HEK293T (cell line): Measurements from ENCODE around the gene ANKRD29.

Experiments
- CTCF ChIA-PET: fragments of 350-600 bp; formaldehyde crosslinking; extraction: SDS; loops from one replicate; lab custom pipeline; 2021; ENCODE audit warnings: antibody characterized with exemption, inconsistent platforms; lab: Yijun Ruan, JAX
- POLR2A ChIA-PET: fragments of 350-600 bp; formaldehyde crosslinking; extraction: SDS; loops from one replicate; lab custom pipeline; 2020; ENCODE audit warnings: antibody characterized with exemption, inconsistent platforms; lab: Yijun Ruan, JAX
- DNase-seq: peaks from one replicate; pipeline ENCODE4 v3.0.0; 2012; ENCODE audit warnings: mixed read lengths; ENCODE audit errors: extremely low spot score
- ARNT ChIP-seq: fragments of 450-650 bp; IDR thresholded peaks from 2 replicates; pipeline ENCODE4 v1.6.1; 2017; ENCODE audit warnings: mild to moderate bottlenecking
- BHLHE40 ChIP-seq: fragments of 450-650 bp; IDR thresholded peaks from 2 replicates; pipeline ENCODE4 v1.6.1; 2016; ENCODE audit warnings: mild to moderate bottlenecking, moderate library complexity, borderline replicate concordance
- CTBP1 ChIP-seq: fragments of 450-650 bp; IDR thresholded peaks from 2 replicates; pipeline ENCODE4 v1.6.1; 2016; ENCODE audit warnings: borderline replicate concordance
- ELF4 ChIP-seq: fragments of 450-650 bp; IDR thresholded peaks from 2 replicates; pipeline ENCODE4 v1.6.1; 2017; ENCODE audit warnings: antibody characterized with exemption
- FOXA1 ChIP-seq: fragments of 450-650 bp; IDR thresholded peaks from 2 replicates; pipeline ENCODE4 v1.6.1; 2016; ENCODE audit warnings: mild to moderate bottlenecking
- FOXK2 ChIP-seq: fragments of 450-650 bp; IDR thresholded peaks from 2 replicates; pipeline ENCODE4 v1.6.1; 2016; ENCODE audit warnings: mild to moderate bottlenecking
- FOXM1 ChIP-seq: fragments of 450-650 bp; IDR thresholded peaks from 2 replicates; pipeline ENCODE4 v1.6.1; 2017; ENCODE audit warnings: mild to moderate bottlenecking, borderline replicate concordance
- HDGF ChIP-seq: fragments of 450-650 bp; IDR thresholded peaks from 2 replicates; pipeline ENCODE4 v1.6.1; 2017; ENCODE audit warnings: antibody characterized with exemption, borderline replicate concordance
- L3MBTL2 ChIP-seq: fragments of 450-650 bp; conservative IDR thresholded peaks from 2 replicates; pipeline ENCODE4 v1.6.1; 2016; ENCODE audit warnings: mild to moderate bottlenecking
- LEF1 ChIP-seq: fragments of 450-650 bp; IDR thresholded peaks from 2 replicates; pipeline ENCODE4 v1.6.1; 2017; ENCODE audit warnings: mild to moderate bottlenecking, borderline replicate concordance
- NFRKB ChIP-seq: fragments of 450-650 bp; IDR thresholded peaks from 2 replicates; pipeline ENCODE4 v1.6.1; 2016; ENCODE audit warnings: mild to moderate bottlenecking, moderate library complexity
- PKNOX1 ChIP-seq: fragments of 450-650 bp; IDR thresholded peaks from 2 replicates; pipeline ENCODE4 v1.6.1; 2016
- SP1 ChIP-seq: fragments of 450-650 bp; IDR thresholded peaks from 2 replicates; pipeline ENCODE4 v1.6.1; 2017
- SUZ12 ChIP-seq: fragments of 450-650 bp; IDR thresholded peaks from 2 replicates; pipeline ENCODE4 v1.6.1; 2016; ENCODE audit warnings: mild to moderate bottlenecking
- TARDBP ChIP-seq: fragments of 450-650 bp; IDR thresholded peaks from 2 replicates; pipeline ENCODE4 v1.6.1; 2016
- ZNF384 ChIP-seq: fragments of 450-650 bp; IDR thresholded peaks from 2 replicates; pipeline ENCODE4 v1.6.1; 2016

ANKRD29 gene

GRCh38 chr18:23704806-23705205 lies 42.1 kb upstream of the ANKRD29 start:
- ChIA-PET CTCF (interaction anchor here (0.6 to 3.5 kb wide), 5 partner anchors 13 to 105 kb away, joined by 3 to 24 read pairs (median 9); no protein-coding TSS in a partner anchor), POLR2A (interaction anchor here (1.1 kb wide), 1 partner anchor 11 kb away, joined by 3 read pairs; no protein-coding TSS in a partner anchor)
- DNase-seq: no peak
- TF ChIP-seq FOXK2 (no peak), PKNOX1 (no peak), TARDBP (no peak), FOXA1 (no peak), LEF1 (no peak), L3MBTL2 (no peak), BHLHE40 (no peak), ZNF384 (no peak)

- ChIA-PET CTCF (interaction anchor here (0.6 to 3.5 kb wide), 10 partner anchors 9 to 188 kb away, joined by 3 to 24 read pairs (median 6); no protein-coding TSS in a partner anchor), POLR2A (interaction anchor here (1.1 kb wide), 1 partner anchor 12 kb away, joined by 3 read pairs; no protein-coding TSS in a partner anchor)
- DNase-seq: no peak
Measured at GRCh38 chr18:23703987-23704384, 41.3 kb upstream of the ANKRD29 start.

GRCh38 chr18:23703057-23703986 lies 40.6 kb upstream of the ANKRD29 start:
- POLR2A ChIA-PET: interaction anchor here (0.9 to 1.6 kb wide), 5 partner anchors 13 to 435 kb away, joined by 3 to 6 read pairs (median 3); partner anchors contain the start of gene CABYR

More at GRCh38 chr18:23703987-23704384, 41.3 kb upstream of the ANKRD29 start:
- TF ChIP-seq L3MBTL2 (no peak), ZNF384 (no peak), FOXK2 (no peak), LEF1 (no peak), ARNT (no peak), CTBP1 (no peak), PKNOX1 (no peak), FOXA1 (no peak), HDGF (no peak), SUZ12 (no peak), NFRKB (no peak), TARDBP (no peak)

DNA sequence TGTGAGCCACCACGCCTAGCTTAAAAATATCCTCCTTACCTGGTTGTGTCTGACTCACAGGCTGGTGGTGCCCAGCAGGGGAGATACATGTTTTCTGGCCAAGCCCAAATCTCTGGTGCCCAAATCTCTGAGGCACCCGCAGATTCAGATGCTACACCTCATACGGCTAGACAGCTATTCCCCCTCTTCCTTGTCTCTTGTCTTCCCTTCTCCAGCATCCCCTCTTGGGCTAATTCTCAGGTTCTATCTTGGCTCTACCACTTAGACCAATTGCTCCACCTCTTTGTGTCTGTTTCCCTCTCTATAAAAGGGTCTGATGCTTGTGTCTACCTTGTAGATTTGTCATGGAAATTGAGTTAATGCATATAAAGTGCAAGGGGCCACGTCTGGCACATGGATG lies 39.9 kb upstream of the ANKRD29 start:
- CTCF ChIA-PET: interaction anchor here (0.6 to 3.5 kb wide), 17 partner anchors 10 to 203 kb away, joined by 3 to 27 read pairs (median 5); no protein-coding TSS in a partner anchor
- DNase-seq: no peak
- TF ChIP-seq PKNOX1 (no peak), SUZ12 (no peak), ARNT (no peak), ZNF384 (no peak), LEF1 (no peak), FOXA1 (no peak), ELF4 (no peak), NFRKB (no peak), CTBP1 (no peak), FOXM1 (no peak), FOXK2 (no peak), BHLHE40 (no peak), L3MBTL2 (no peak), TARDBP (no peak)
- POLR2A ChIA-PET: interaction anchor here (0.9 to 1.6 kb wide), 4 partner anchors 75 to 436 kb away, joined by 3 to 6 read pairs (median 3); partner anchors contain the start of gene CABYR

More at GRCh38 chr18:23703057-23703986, 40.6 kb upstream of the ANKRD29 start:
- no peak for TF ChIP-seq TARDBP
- CTCF ChIA-PET: interaction anchor here (0.5 to 3.5 kb wide), 24 partner anchors 8 to 990 kb away, joined by 3 to 27 read pairs (median 4); no protein-coding TSS in a partner anchor
- DNase-seq: peak; percentile 66

GRCh38 chr18:23701544-23702064 lies 38.9 kb upstream of the ANKRD29 start:
- CTCF ChIA-PET: interaction anchor here (3.5 kb wide), 1 partner anchor 76 kb away, joined by 24 read pairs; no protein-coding TSS in a partner anchor
- POLR2A ChIA-PET: interaction anchor here (1.3 kb wide), 1 partner anchor 76 kb away, joined by 3 read pairs; no protein-coding TSS in a partner anchor
- TF ChIP-seq TARDBP (no peak), ZNF384 (no peak), LEF1 (no peak), FOXA1 (no peak), SP1 (no peak), L3MBTL2 (no peak), HDGF (no peak), ARNT (no peak), BHLHE40 (no peak), FOXK2 (no peak), PKNOX1 (no peak), ELF4 (no peak), SUZ12 (no peak), NFRKB (no peak), CTBP1 (no peak), FOXM1 (no peak)
- DNase-seq: no peak
